ENCODE measurements around the gene HDAC9.

Gene HDAC9

GRCh38 chr7:18495412-18496340, at the start of gene HDAC9:
Gene HDAC9 (plus strand): TSS chr7:18495749. CDS start chr7:18496303, 554 bp downstream.
- FAIRE-seq = no peak

GRCh38 chr7:18445916-18446520, 49.5 kb upstream of the HDAC9 start:
- FAIRE-seq (no peak), DNase-seq (ENCODE audit: low spot score) (no peak)

More at GRCh38 chr7:18495412-18496340, at the start of gene HDAC9:
- DNase-seq (ENCODE audit: low spot score) = no peak

- DNase-seq (ENCODE audit: low spot score) (no peak), FAIRE-seq (no peak)
These were observed 45.5 kb upstream of the HDAC9 start for GRCh38 chr7:18450019-18450418.

GRCh38 chr7:18455606-18456005, 39.9 kb upstream of the HDAC9 start:
- FAIRE-seq (no peak), DNase-seq (ENCODE audit: low spot score) (no peak)

- DNase-seq (ENCODE audit: low spot score) (peak; percentile 22), FAIRE-seq (peak; percentile 7)
These were observed 37.7 kb upstream of the HDAC9 start for GRCh38 chr7:18457832-18458231.

- FAIRE-seq (peak; percentile 99), DNase-seq (ENCODE audit: low spot score) (peak; percentile 91)
These were observed 36.7 kb upstream of the HDAC9 start for GRCh38 chr7:18458830-18459229.

GRCh38 chr7:18459484-18460245, 35.9 kb upstream of the HDAC9 start:
- no peak for FAIRE-seq
- DNase-seq (ENCODE audit: low spot score) = peak; percentile 55

GRCh38 chr7:18461785-18462467, 33.6 kb upstream of the HDAC9 start:
- FAIRE-seq (no peak), DNase-seq (ENCODE audit: low spot score) (no peak)

- FAIRE-seq (peak; percentile 8), DNase-seq (ENCODE audit: low spot score) (no peak)
These were observed 30.7 kb upstream of the HDAC9 start for GRCh38 chr7:18464830-18465229.

- DNase-seq (ENCODE audit: low spot score) = peak; percentile 14
- no peak for FAIRE-seq
These were observed 28.5 kb upstream of the HDAC9 start for GRCh38 chr7:18467011-18467410.

GRCh38 chr7:18468795-18469194, 26.8 kb upstream of the HDAC9 start:
- FAIRE-seq = peak; percentile 71

GRCh38 chr7:18469316-18469715, 26.2 kb upstream of the HDAC9 start:
- no peak for FAIRE-seq
- DNase-seq (ENCODE audit: low spot score) = no peak

More at GRCh38 chr7:18468795-18469194, 26.8 kb upstream of the HDAC9 start:
- DNase-seq (ENCODE audit: low spot score) = peak; percentile 52

GRCh38 chr7:18471476-18472160, 23.9 kb upstream of the HDAC9 start:
- FAIRE-seq (no peak), DNase-seq (ENCODE audit: low spot score) (no peak)

GRCh38 chr7:18472161-18472483, 23.4 kb upstream of the HDAC9 start:
- DNase-seq (ENCODE audit: low spot score) = no peak

GRCh38 chr7:18473119-18473518, 22.4 kb upstream of the HDAC9 start:
- DNase-seq (ENCODE audit: low spot score) (no peak), FAIRE-seq (no peak)

More at GRCh38 chr7:18472161-18472483, 23.4 kb upstream of the HDAC9 start:
- no peak for FAIRE-seq

GRCh38 chr7:18474944-18475343, 20.6 kb upstream of the HDAC9 start:
- FAIRE-seq (no peak), DNase-seq (ENCODE audit: low spot score) (no peak)

GRCh38 chr7:18475488-18475887, 20.1 kb upstream of the HDAC9 start:
- no peak for FAIRE-seq
- DNase-seq (ENCODE audit: low spot score) = no peak

GRCh38 chr7:18481776-18482175, 13.8 kb upstream of the HDAC9 start:
- FAIRE-seq (no peak), DNase-seq (ENCODE audit: low spot score) (no peak)

- FAIRE-seq = no peak
- no peak for DNase-seq (ENCODE audit: low spot score)
These were observed 7.5 kb upstream of the HDAC9 start for GRCh38 chr7:18488049-18488448.

GRCh38 chr7:18489624-18490023, 5.9 kb upstream of the HDAC9 start:
- no peak for FAIRE-seq
- DNase-seq (ENCODE audit: low spot score) = no peak

GRCh38 chr7:18491871-18492270, 3.7 kb upstream of the HDAC9 start:
- DNase-seq (ENCODE audit: low spot score) (no peak), FAIRE-seq (no peak)
